HepG2 (cell line): ENCODE measurements around the gene PDLIM4. TPM values are rescaled to one million over a fixed set of nuclear protein-coding genes. Genes with fewer than 3 reads are reported as not detected.

Experiments used
- ATAC-seq: fragments of 200-7000 bp; cut with Tn5 transposase; 3 replicates; pipeline ENCODE4 v1.9.1; 2020; ENCODE audit warnings: mild to moderate bottlenecking, moderate library complexity
- BruUV-seq: library from RNA; stranded (reverse); fragments of 400-500 nt; replicated peaks from 2 replicates; lab custom pipeline; 2021; lab: Mats Ljungman, UMichigan
- CTCF ChIA-PET: fragments of 300-600 bp; formaldehyde crosslinking; extraction: SDS; loops from one replicate; lab custom pipeline; 2021; ENCODE audit warnings: low total read pairs, inconsistent platforms, low intra/inter-chr PET ratio; lab: Yijun Ruan, JAX
- POLR2A ChIA-PET: fragments of 350-600 bp; sonication (Branson Sonifier 250); formaldehyde crosslinking; loops from one replicate; lab custom pipeline; 2020; ENCODE audit warnings: antibody characterized with exemption, inconsistent platforms; lab: Yijun Ruan, JAX
- DNase-seq: peaks from one replicate; pipeline ENCODE4 v3.0.0-alpha.2; 2015; ENCODE audit warnings: low spot score
- FAIRE-seq: peaks from 3 replicates; lab custom pipeline; 2011; peaks lifted over from hg19 to GRCh38; lab: Jason Lieb, UNC
- H2AFZ ChIP-seq: one replicate; pipeline ENCODE4 v1.6.1; 2011; ENCODE audit warnings: low read length, inconsistent platforms
- H3K27ac ChIP-seq: fragments of 300-600 bp; 3 replicates; pipeline ENCODE4 v1.8.0; 2011; ENCODE audit warnings: mixed run types, mild to moderate bottlenecking, mixed read lengths, low read length, inconsistent platforms; ENCODE audit not compliant: insufficient read depth; ENCODE audit errors: extremely low read length
- H3K27me3 ChIP-seq, 2 experiments: fragments of 200-600 bp in 1 of 2; 2 replicates in 1 of 2; 3 replicates in 1 of 2; pipeline versions ENCODE4 v1.6.0 to v1.8.0; 2011; ENCODE audit warnings: low read length in 2 of 2, mild to moderate bottlenecking in 2 of 2, moderate library complexity in 2 of 2, inconsistent platforms in 1 of 2; ENCODE audit not compliant: insufficient read depth in 2 of 2, control insufficient read depth in 1 of 2
- H3K36me3 ChIP-seq, 2 experiments: fragments of 200-600 bp in 1 of 2; replicated peaks in 1 of 2; 2 replicates in 1 of 2; 3 replicates in 1 of 2; pipeline versions ENCODE4 v1.5.1 to v1.8.0; 2011; ENCODE audit warnings: low read length in 2 of 2, inconsistent platforms in 1 of 2; ENCODE audit not compliant: insufficient read depth in 2 of 2, control insufficient read depth in 1 of 2
- H3K4me1 ChIP-seq: 2 replicates; pipeline ENCODE4 v1.5.1; 2012; ENCODE audit warnings: low read length, inconsistent platforms; ENCODE audit not compliant: insufficient read depth
- H3K4me2 ChIP-seq: 2 replicates; pipeline ENCODE4 v1.6.0; 2011; ENCODE audit warnings: low read depth, low read length, inconsistent platforms
- H3K4me3 ChIP-seq, 3 experiments: fragments of 200-600 bp in 1 of 3; sonication (generic), shearing (Covaris generic) in 1 of 3; replicated peaks in 1 of 3; 2 replicates each; pipeline ENCODE4 v1.5.1; 2011 to 2016; ENCODE audit warnings: low read length in 3 of 3, inconsistent platforms in 2 of 3, low read depth in 2 of 3, mild to moderate bottlenecking in 2 of 3, control low read depth in 1 of 3, mixed read lengths in 1 of 3; ENCODE audit not compliant: insufficient read depth in 1 of 3
- H3K79me2 ChIP-seq: one replicate; pipeline ENCODE4 v1.6.1; 2011; ENCODE audit warnings: low read length, inconsistent platforms; ENCODE audit not compliant: insufficient read depth
- H3K9ac ChIP-seq: 2 replicates; pipeline ENCODE4 v1.6.0; 2011; ENCODE audit warnings: mild to moderate bottlenecking, low read depth, low read length, inconsistent platforms; ENCODE audit not compliant: insufficient read depth
- H3K9me3 ChIP-seq: 2 replicates; pipeline ENCODE4 v1.5.1; 2012; ENCODE audit warnings: mild to moderate bottlenecking, low read length
- H4K20me1 ChIP-seq: 2 replicates; pipeline ENCODE4 v1.6.0; 2011; ENCODE audit warnings: inconsistent platforms, mild to moderate bottlenecking, low read length, moderate library complexity; ENCODE audit not compliant: insufficient read depth
- CENPT ChIP-seq: sonication (generic); formaldehyde crosslinking; IDR thresholded peaks from 2 replicates; pipeline ENCODE4 v1.8.0; 2022; ENCODE audit warnings: low read depth, mild to moderate bottlenecking, moderate library complexity, missing genetic modification reagents
- EEA1 ChIP-seq: sonication (generic); formaldehyde crosslinking; IDR thresholded peaks from 2 replicates; pipeline ENCODE4 v1.5.1; 2020; ENCODE audit warnings: mild to moderate bottlenecking, missing genetic modification reagents, borderline replicate concordance
- GATAD1 ChIP-seq: IDR thresholded peaks from 2 replicates; pipeline ENCODE4 v1.6.1; 2016; ENCODE audit warnings: missing genetic modification reagents, missing compliant biosample characterization
- GZF1 ChIP-seq: sonication (generic); formaldehyde crosslinking; IDR thresholded peaks from 2 replicates; pipeline ENCODE4 v1.5.1; 2020; ENCODE audit warnings: mild to moderate bottlenecking, missing genetic modification reagents
- ISL2 ChIP-seq: sonication (generic); formaldehyde crosslinking; IDR thresholded peaks from 2 replicates; pipeline ENCODE4 v1.5.0; 2020; ENCODE audit warnings: missing genetic modification reagents
- KLF15 ChIP-seq: sonication (generic); formaldehyde crosslinking; IDR thresholded peaks from 2 replicates; pipeline ENCODE4 v1.8.1; 2023; ENCODE audit warnings: borderline replicate concordance, mild to moderate bottlenecking, inconsistent platforms, missing genetic modification reagents, mixed read lengths
- RBM22 ChIP-seq: fragments of 200-400 bp; formaldehyde crosslinking; optimal IDR thresholded peaks from 2 replicates; pipeline ENCODE3; 2017; ENCODE audit warnings: mild to moderate bottlenecking, low read length, moderate library complexity
- TBX3 ChIP-seq: fragments of 450-650 bp; IDR thresholded peaks from 2 replicates; pipeline ENCODE4 v1.6.1; 2017; ENCODE audit warnings: antibody characterized with exemption, mild to moderate bottlenecking, inconsistent platforms, borderline replicate concordance
- ZNF224 ChIP-seq: sonication (generic); formaldehyde crosslinking; IDR thresholded peaks from 2 replicates; pipeline ENCODE4 v1.5.0; 2020; ENCODE audit warnings: mild to moderate bottlenecking, missing genetic modification reagents
- ZNF329 ChIP-seq: sonication (generic); formaldehyde crosslinking; IDR thresholded peaks from 2 replicates; pipeline ENCODE4 v1.9.0; 2021; ENCODE audit warnings: low read depth, mild to moderate bottlenecking, missing genetic modification reagents
- ZNF451 ChIP-seq: sonication (generic); formaldehyde crosslinking; IDR thresholded peaks from 2 replicates; pipeline ENCODE4 v1.5.0; 2020; ENCODE audit warnings: mild to moderate bottlenecking, missing genetic modification reagents
- ZNF496 ChIP-seq: sonication (generic); formaldehyde crosslinking; IDR thresholded peaks from 2 replicates; pipeline ENCODE4 v1.8.1; 2023; ENCODE audit warnings: mild to moderate bottlenecking, moderate library complexity, missing genetic modification reagents; ENCODE audit not compliant: insufficient replicate concordance
- ZNF563 ChIP-seq: sonication (generic); formaldehyde crosslinking; IDR thresholded peaks from 2 replicates; pipeline ENCODE4 v1.8.0; 2022; ENCODE audit warnings: mild to moderate bottlenecking, moderate library complexity, missing genetic modification reagents
- ZNF619 ChIP-seq: sonication (generic); formaldehyde crosslinking; IDR thresholded peaks from 2 replicates; pipeline ENCODE4 v1.4.0; 2020; ENCODE audit warnings: mild to moderate bottlenecking, missing genetic modification reagents
- ZNF776 ChIP-seq: sonication (generic); formaldehyde crosslinking; IDR thresholded peaks from 2 replicates; pipeline ENCODE4 v1.4.0; 2020; ENCODE audit warnings: mild to moderate bottlenecking, missing genetic modification reagents
- ZSCAN12 ChIP-seq: sonication (generic); formaldehyde crosslinking; IDR thresholded peaks from 2 replicates; pipeline ENCODE4 v1.9.0; 2021; ENCODE audit warnings: mild to moderate bottlenecking, missing genetic modification reagents
- WGBS: methylation state at CpG from one replicate; pipeline ENCODE4 v1.1.6; 2017; ENCODE audit warnings: low lambda C conversion rate; 5-methylcytosine and 5-hydroxymethylcytosine counted together
- in situ Hi-C: cut with HindIII; loops from 2 replicates; pipeline ENCODE4 v1.10.0; 2017; ENCODE audit warnings: low pct_unique_long_range_greater_than_20kb; ENCODE audit not compliant: extremely low pct_ligation_motif_present
- intact Hi-C: fragments of 100-400 bp; cut with micrococcal nuclease; formaldehyde crosslinking; loops from one replicate; pipeline ENCODE4 v1.10.0; 2022; ENCODE audit not compliant: unreplicated experiment
- polyA plus RNA-seq, 8 experiments: library from polyadenylated mRNA; depleted of rRNA in 3 of 8; stranded (reverse) in 7 of 8; unstranded in 1 of 8; fragments of >200 nt; fragmentation: Illumina TruSeq in 4 of 8; extraction: Trizol in 4 of 8; gene quantifications; 2 replicates each; pipeline versions ENCODE4 v1.2.1 to v1.2.3, GENCODE V29; 2011 to 2016; ENCODE audit warnings: low read depth in 4 of 8, missing spikeins in 1 of 8, mixed read lengths in 1 of 8; ENCODE audit not compliant: insufficient read depth in 1 of 8
- total RNA-seq, 5 experiments: library from RNA; depleted of rRNA; stranded (reverse); fragments of >200 nt; fragmentation: Illumina TruSeq; extraction: Trizol; gene quantifications; 2 replicates each; pipeline ENCODE4 v1.2.3, GENCODE V29; 2016; ENCODE audit warnings: low read depth in 1 of 5
- TF ChIP-seq, protein P1 (sequence below): IDR thresholded peaks from 2 replicates; pipeline ENCODE4 v1.6.1; 2012; ENCODE audit warnings: inconsistent platforms
- TF ChIP-seq, protein P2 (sequence below): sonication (generic); formaldehyde crosslinking; IDR thresholded peaks from 2 replicates; pipeline ENCODE4 v1.4.0; 2020; ENCODE audit warnings: missing genetic modification reagents
- TF ChIP-seq, protein P3 (sequence below): sonication (generic); formaldehyde crosslinking; IDR thresholded peaks from 2 replicates; pipeline ENCODE4 v1.4.0; 2020; ENCODE audit warnings: missing genetic modification reagents
- TF ChIP-seq, protein P4 (sequence below): sonication (generic); formaldehyde crosslinking; IDR thresholded peaks from 2 replicates; pipeline ENCODE4 v1.8.1; 2023; ENCODE audit warnings: mild to moderate bottlenecking, moderate library complexity, missing genetic modification reagents

PDLIM4 gene
- total and polyA plus RNA-seq, 2 of the 13 experiments (the other 11 are each of a cell fraction or from before 2014, with no cell fraction given): 1.1 to 2.3 TPM

DNA sequence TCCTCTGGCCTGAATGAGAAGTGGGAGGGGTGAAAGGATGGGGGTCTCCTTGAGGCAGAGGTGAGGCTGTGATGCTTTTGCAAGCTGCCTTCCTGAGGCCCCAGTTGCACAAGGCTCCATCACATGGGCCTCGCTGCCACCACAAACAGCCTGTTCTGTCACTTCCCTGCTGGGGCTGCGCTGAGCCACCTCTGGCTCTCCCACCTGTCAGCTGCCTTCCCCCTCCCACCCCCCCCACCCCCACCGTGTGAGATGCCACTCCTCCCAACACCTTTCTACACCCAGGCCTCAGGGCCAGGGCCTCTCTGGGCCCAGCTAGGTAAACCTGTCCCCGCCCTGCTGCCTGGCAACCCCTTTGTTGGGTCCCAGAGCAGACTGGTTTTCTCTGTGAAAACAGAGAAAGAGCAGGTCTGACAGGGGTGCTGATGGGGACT, 4.5 kb upstream of the PDLIM4 start:
- POLR2A ChIA-PET: no interaction called here
- Histone ChIP-seq H4K20me1 (no peaks in the 10 kb centered on the region; the same call in 1 of the 2 replicates), H3K27ac (no peak overlapping the region), H3K36me3 (no peaks in the 10 kb centered on the region), H3K9ac (no peak overlapping the region), H3K4me1 (peaks cover 4% of the 10 kb centered on the region)
- in situ Hi-C loops: no loop called here
- no TSS peak for BruUV-seq
- FAIRE-seq (no peak), ATAC-seq (no peak)
- intact Hi-C loops: no loop called here
- TF ChIP-seq EEA1 (CRISPR knock-in tag) (no peak), ZNF451 (CRISPR knock-in tag) (no peak), CENPT (CRISPR knock-in tag) (no peak), ZNF329 (no peak), ZSCAN12 (CRISPR knock-in tag) (no peak), TBX3 (no peak), ZNF776 (no peak), ZNF496 (CRISPR knock-in tag) (no peak), ISL2 (CRISPR knock-in tag) (no peak), ZNF563 (CRISPR knock-in tag) (no peak), GATAD1 (CRISPR knock-in tag) (no peak), RBM22 (no peak), KLF15 (CRISPR knock-in tag) (no peak), ZNF619 (CRISPR knock-in tag) (no peak), GZF1 (CRISPR knock-in tag) (no peak), ZNF224 (no peak)
- TF ChIP-seq, protein P1, sequence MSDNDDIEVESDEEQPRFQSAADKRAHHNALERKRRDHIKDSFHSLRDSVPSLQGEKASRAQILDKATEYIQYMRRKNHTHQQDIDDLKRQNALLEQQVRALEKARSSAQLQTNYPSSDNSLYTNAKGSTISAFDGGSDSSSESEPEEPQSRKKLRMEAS: no peak
- TF ChIP-seq, protein P2, sequence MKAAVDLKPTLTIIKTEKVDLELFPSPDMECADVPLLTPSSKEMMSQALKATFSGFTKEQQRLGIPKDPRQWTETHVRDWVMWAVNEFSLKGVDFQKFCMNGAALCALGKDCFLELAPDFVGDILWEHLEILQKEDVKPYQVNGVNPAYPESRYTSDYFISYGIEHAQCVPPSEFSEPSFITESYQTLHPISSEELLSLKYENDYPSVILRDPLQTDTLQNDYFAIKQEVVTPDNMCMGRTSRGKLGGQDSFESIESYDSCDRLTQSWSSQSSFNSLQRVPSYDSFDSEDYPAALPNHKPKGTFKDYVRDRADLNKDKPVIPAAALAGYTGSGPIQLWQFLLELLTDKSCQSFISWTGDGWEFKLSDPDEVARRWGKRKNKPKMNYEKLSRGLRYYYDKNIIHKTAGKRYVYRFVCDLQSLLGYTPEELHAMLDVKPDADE (CRISPR knock-in tag): no peak
- TF ChIP-seq, protein P3, sequence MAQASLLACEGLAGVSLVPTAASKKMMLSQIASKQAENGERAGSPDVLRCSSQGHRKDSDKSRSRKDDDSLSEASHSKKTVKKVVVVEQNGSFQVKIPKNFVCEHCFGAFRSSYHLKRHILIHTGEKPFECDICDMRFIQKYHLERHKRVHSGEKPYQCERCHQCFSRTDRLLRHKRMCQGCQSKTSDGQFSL (CRISPR knock-in tag): no peak
- TF ChIP-seq, protein P4, sequence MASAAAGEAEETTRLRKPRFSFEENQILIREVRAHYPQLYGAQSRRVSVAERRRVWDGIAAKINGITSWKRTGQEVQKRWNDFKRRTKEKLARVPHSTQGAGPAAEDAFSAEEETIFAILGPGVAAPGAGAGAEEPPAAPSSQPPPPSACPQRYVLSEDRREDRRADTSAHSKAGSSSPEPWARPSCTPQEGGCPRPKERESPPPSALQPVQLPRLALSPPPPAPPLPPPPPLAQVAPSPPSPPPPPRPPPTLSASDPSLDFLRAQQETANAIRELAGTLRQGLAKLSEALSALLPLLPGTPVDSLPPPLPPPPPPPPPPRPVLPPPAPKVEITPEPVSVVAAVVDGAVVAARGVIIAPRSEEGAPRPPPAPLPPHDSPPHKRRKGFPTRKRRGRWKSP (CRISPR knock-in tag): no peak
- TF ChIP-seq, all 625 proteins: peak for 0
- no peak for DNase-seq
- CTCF ChIA-PET: no interaction called here
- Histone ChIP-seq H3K27me3 (peaks cover 4 to 18% of the 10 kb centered on the region in 2 experiments), H2AFZ (no peak overlapping the region), H3K79me2 (no peaks in the 10 kb centered on the region), H3K4me2 (no peak overlapping the region), H3K4me3 (no peak overlapping the region), H3K9me3 (no peaks in the 10 kb centered on the region)
- WGBS: 56% methylated on average over 3 of the region's 4 CpGs
